Heart left ventricle (tissue), 16 donors: ENCODE data around the gene GJB2. TPM values are rescaled to one million over a fixed set of nuclear protein-coding genes. Genes with fewer than 3 reads are reported as not detected.

Source experiments
- ATAC-seq, 4 donors: fragments of 200-7000 bp; cut with Tn5 transposase; one replicate each; pipeline ENCODE4 v1.9.1; 2020 to 2022; ENCODE audit warnings: moderate library complexity in 4 of 4, mild to moderate bottlenecking in 3 of 4, moderate number of reproducible peaks in 1 of 4
- DNase-seq, 5 donors: peaks; one replicate each; pipeline ENCODE4 v3.0.0-alpha.2; 2020
- H3K27ac ChIP-seq, 12 donors: fragments of 200-600 bp; sonication (generic) in 4 of 12; one replicate each; pipeline versions ENCODE4 v1.5.0 to v1.8.0; 2016 to 2022; ENCODE audit warnings: mild to moderate bottlenecking in 2 of 12
- H3K27me3 ChIP-seq, 9 donors: fragments of 200-600 bp; sonication (generic) in 2 of 9; one replicate each; pipeline versions ENCODE4 v1.5.1 to v1.8.0; 2016 to 2022; ENCODE audit warnings: mild to moderate bottlenecking in 3 of 9
- H3K36me3 ChIP-seq, 9 donors: fragments of 200-600 bp; sonication (generic) in 2 of 9; one replicate each; pipeline versions ENCODE4 v1.5.0 to v1.8.0; 2018 to 2022; ENCODE audit warnings: mild to moderate bottlenecking in 2 of 9
- H3K4me1 ChIP-seq, 12 donors: fragments of 200-600 bp; sonication (generic) in 4 of 12; one replicate each; pipeline versions ENCODE4 v1.5.0 to v1.8.0; 2016 to 2022; ENCODE audit warnings: mild to moderate bottlenecking in 3 of 12
- H3K4me3 ChIP-seq, 12 donors: fragments of 200-600 bp; sonication (generic) in 4 of 12; one replicate each; pipeline versions ENCODE4 v1.5.0 to v1.8.0; 2017 to 2022; ENCODE audit warnings: mild to moderate bottlenecking in 9 of 12, moderate library complexity in 4 of 12
- H3K9me3 ChIP-seq, 12 donors: fragments of 200-600 bp; sonication (generic) in 4 of 12; one replicate each; pipeline versions ENCODE4 v1.5.0 to v1.8.0; 2016 to 2022; ENCODE audit warnings: mild to moderate bottlenecking in 1 of 12
- POLR2A ChIP-seq, 2 donors: fragments of 450-650 bp; IDR thresholded peaks; one replicate each; pipeline ENCODE4 v1.6.1; 2017; ENCODE audit warnings: antibody characterized with exemption in 2 of 2, mild to moderate bottlenecking in 2 of 2, moderate library complexity in 2 of 2
- WGBS, 4 donors: extraction: QIAGEN DNeasy Blood & Tissue Kit in 2 of 4; methylation state at CpG; one replicate each; pipeline versions ENCODE4 v1.1.5 to v1.1.7; 2013 to 2018; 5-methylcytosine and 5-hydroxymethylcytosine counted together
- intact Hi-C, 10 donors: fragments of 100-400 bp; cut with DNase I; formaldehyde crosslinking; loops; one replicate each; pipeline versions ENCODE4 v1.11.1 to v1.14.2; 2022
- polyA plus RNA-seq, 2 donors: library from polyadenylated mRNA; stranded (reverse); fragments of 200-250 nt; gene quantifications; one replicate each; pipeline ENCODE4 v1.2.3, GENCODE V29; 2013
- total RNA-seq, 9 donors: library from RNA; depleted of rRNA in 2 of 9; stranded (reverse); fragments of >200 nt in 2 of 9; fragmentation: NEBNext Ultra II Directional in 3 of 9; extraction: Animal tissue kit (Norgen Biotek cat#: 25700) in 3 of 9; gene quantifications; one replicate each; pipeline versions ENCODE4 v1.1.0 to v1.2.4, GENCODE V29; 2016 to 2023
- TF ChIP-seq, protein P1 (sequence below), 12 donors: fragments of 200-600 bp; sonication (generic) in 4 of 12; IDR thresholded peaks; one replicate each; pipeline versions ENCODE4 v1.5.0 to v1.8.0; 2018 to 2022; ENCODE audit warnings: antibody characterized with exemption in 12 of 12, mild to moderate bottlenecking in 5 of 12
- donor health status: ischemic (EF 13 %, LVEDD 7.1; RV severe dilation, severe dysfunction).
- donor health status: healthy with polysubstance abuse.
- donor health status: DM: no; HTN: yes; CAD: no.
- donor health status: DM: no; HTN: no; CAD: no.
- donor health status: ischemic (EF 25% LVEDD 6.9; RV normal size, moderate dysfunction).
- donor health status: ischemic (EF 25% LVEDD 5.7; RV mildly dilated, moderate dysfunction).
- donor health status: healthy.
- donor health status: DM: yes; HTN: yes; CAD: no.
- donor health status: ischemic (EF 35%, LVEDD 5.7; RV mildly dilated, moderate dysfunction).
- donor health status: nonischemic (EF 11% LVEDD 7.7; RV severe dilation, severe dysfunction).
- donor health status: DM: yes; HTN: yes; CAD: no.
- donor health status: PGD.
- donor health status: ischemic (EF 29% LVEDD 5.4; RV normal size, mild dysfunction).
- donor health status: nonischemic (EF 23%, LVEDD 6.1; RV moderate dilation, normal function).

Gene GJB2
- total and polyA plus RNA-seq, 11 donors: 0.10 to 2.0 (median 0.26) TPM; not detected in 1

GRCh38 chr13:20197361-20197834, 4.7 kb upstream of the GJB2 start:
- Histone ChIP-seq H3K36me3 (no peaks in the 10 kb centered on the region), H3K4me1 (peaks cover 5 to 22% (median 15%) of the 10 kb centered on the region in 12 donors), H3K4me3 (no peak overlapping the region), H3K27ac (no peak overlapping the region), H3K9me3 (peaks cover 0 to 16% (median 8%) of the 10 kb centered on the region in 12 donors), H3K27me3 (peaks cover 16 to 47% (median 29%) of the 10 kb centered on the region in 9 donors)
- DNase-seq (no peak), ATAC-seq (peak in 2 of 4 donors; percentile 44 to 45)
- 6 to 11% (median 9%) methylated on average over 5 of the region's 5 CpGs for WGBS, 4 donors
- intact Hi-C loops: loop anchor here in 9 of 10 donors (1.0 to 10.0 kb wide), 6 partner anchors 287 to 727 kb away; no protein-coding TSS in a partner anchor
- TF ChIP-seq, protein P1, sequence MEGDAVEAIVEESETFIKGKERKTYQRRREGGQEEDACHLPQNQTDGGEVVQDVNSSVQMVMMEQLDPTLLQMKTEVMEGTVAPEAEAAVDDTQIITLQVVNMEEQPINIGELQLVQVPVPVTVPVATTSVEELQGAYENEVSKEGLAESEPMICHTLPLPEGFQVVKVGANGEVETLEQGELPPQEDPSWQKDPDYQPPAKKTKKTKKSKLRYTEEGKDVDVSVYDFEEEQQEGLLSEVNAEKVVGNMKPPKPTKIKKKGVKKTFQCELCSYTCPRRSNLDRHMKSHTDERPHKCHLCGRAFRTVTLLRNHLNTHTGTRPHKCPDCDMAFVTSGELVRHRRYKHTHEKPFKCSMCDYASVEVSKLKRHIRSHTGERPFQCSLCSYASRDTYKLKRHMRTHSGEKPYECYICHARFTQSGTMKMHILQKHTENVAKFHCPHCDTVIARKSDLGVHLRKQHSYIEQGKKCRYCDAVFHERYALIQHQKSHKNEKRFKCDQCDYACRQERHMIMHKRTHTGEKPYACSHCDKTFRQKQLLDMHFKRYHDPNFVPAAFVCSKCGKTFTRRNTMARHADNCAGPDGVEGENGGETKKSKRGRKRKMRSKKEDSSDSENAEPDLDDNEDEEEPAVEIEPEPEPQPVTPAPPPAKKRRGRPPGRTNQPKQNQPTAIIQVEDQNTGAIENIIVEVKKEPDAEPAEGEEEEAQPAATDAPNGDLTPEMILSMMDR (IDR thresholded peaks at IDR 0.05): peak; percentile 56 to 77 (median 70)
- no peak for TF ChIP-seq POLR2A (IDR thresholded peaks at IDR 0.05)

GRCh38 chr13:20195801-20196200, 3.1 kb upstream of the GJB2 start:
- no peak for DNase-seq
- H3K36me3 ChIP-seq: no peaks in the 10 kb centered on the region
- H3K4me3 ChIP-seq: no peak overlapping the region
- H3K4me1 ChIP-seq: peaks cover 5 to 31% (median 19%) of the 10 kb centered on the region in 12 donors
- H3K27ac ChIP-seq: no peak overlapping the region
- intact Hi-C loops: loop anchor here in 9 of 10 donors (2.0 to 10.0 kb wide), 6 partner anchors 289 to 729 kb away; no protein-coding TSS in a partner anchor
- no peak for TF ChIP-seq POLR2A (IDR thresholded peaks at IDR 0.05)
- TF ChIP-seq, protein P1 (IDR thresholded peaks at IDR 0.05): no peak
- peaks cover 0 to under 1% (median 0%) of the 10 kb centered on the region in 12 donors for H3K9me3 ChIP-seq
- H3K27me3 ChIP-seq: peaks cover 22 to 63% (median 30%) of the 10 kb centered on the region in 9 donors
- ATAC-seq: no peak
- 76 to 87% (median 83%) methylated on average over 8 of the region's 8 CpGs for WGBS, 4 donors

GRCh38 chr13:20193907-20194631, 1.3 kb upstream of the GJB2 start:
- TF ChIP-seq POLR2A (IDR thresholded peaks at IDR 0.05): no peak
- TF ChIP-seq, protein P1 (IDR thresholded peaks at IDR 0.05): no peak
- intact Hi-C loops: loop anchor here in 5 of 10 donors (2.0 to 10.0 kb wide), 5 partner anchors 291 to 731 kb away; no protein-coding TSS in a partner anchor
- H3K36me3 ChIP-seq: no peaks in the 10 kb centered on the region
- peak overlapping the region in 7 of 12 donors; percentile 57 to 72 (median 62) for H3K4me3 ChIP-seq
- no peak overlapping the region for H3K27ac ChIP-seq
- WGBS, 4 donors: 19 to 45% (median 24%) methylated on average over 16 to 27 of the region's 27 CpGs
- ATAC-seq (no peak), DNase-seq (no peak)
- peaks cover 22 to 63% (median 30%) of the 10 kb centered on the region in 9 donors for H3K27me3 ChIP-seq
- H3K4me1 ChIP-seq: peaks cover 5 to 31% (median 19%) of the 10 kb centered on the region in 12 donors
- no peaks in the 10 kb centered on the region for H3K9me3 ChIP-seq
